Measurements from ENCODE around the gene RAC3. TPM values are rescaled to one million over a fixed set of nuclear protein-coding genes. Genes with fewer than 3 reads are reported as not detected.

RAC3 gene
- total RNA-seq, 1 donor from 2014 or later = 41.3 TPM

GRCh38 chr17:82054351-82055022 is 23.0 kb downstream of the RAC3 start:
- Histone ChIP-seq H3K27me3 (ENCODE audit: insufficient read depth, low read length) (no peaks in the 10 kb centered on the region), H3K4me2 (ENCODE audit: low read length) (no peak overlapping the region), H2AFZ (ENCODE audit: low read depth, low read length) (no peak overlapping the region), H3K9ac (ENCODE audit: low read length) (no peak overlapping the region), H4K20me1 (ENCODE audit: insufficient read depth, low read length) (peaks cover 45% of the 10 kb centered on the region), H3K27ac (ENCODE audit: low read depth, low read length) (no peak overlapping the region), H3K36me3 (ENCODE audit: insufficient read depth, low read length) (peaks cover 3% of the 10 kb centered on the region), H3K4me1 (ENCODE audit: insufficient read depth, low read length) (peaks cover 17% of the 10 kb centered on the region), H3K9me3 (ENCODE audit: insufficient read depth, low read depth, low read length) (no peaks in the 10 kb centered on the region), H3K79me2 (ENCODE audit: insufficient read depth, low read length) (peaks cover 43% of the 10 kb centered on the region), H3K4me3 (ENCODE audit: insufficient read depth, low read depth, low read length) (no peak overlapping the region)
- no peak for DNase-seq (ENCODE audit: low read depth)
- Mint-ChIP-seq H3K4me1 (ENCODE audit: low read depth, unreplicated experiment) (peaks cover 5% of the 10 kb centered on the region), H3K9me3 (ENCODE audit: unreplicated experiment) (no peaks in the 10 kb centered on the region), H3K36me3 (ENCODE audit: low read depth, unreplicated experiment) (no peaks in the 10 kb centered on the region), H3K27me3 (ENCODE audit: low read depth, unreplicated experiment) (no peaks in the 10 kb centered on the region), H3K27ac (ENCODE audit: unreplicated experiment) (no peak overlapping the region), H3K4me3 (ENCODE audit: unreplicated experiment) (no peak overlapping the region)
- FAIRE-seq = no peak
- TF ChIP-seq CTCF (IDR thresholded peaks at IDR 0.05; ENCODE audit: insufficient read depth, low read depth, low read length) (no peak), EZH2 (IDR thresholded peaks at IDR 0.05; ENCODE audit: insufficient read depth, low read length) (no peak)

GRCh38 chr17:82055023-82055964 is 23.8 kb downstream of the RAC3 start:
- Mint-ChIP-seq H3K27ac (ENCODE audit: unreplicated experiment) (no peak overlapping the region), H3K9me3 (ENCODE audit: unreplicated experiment) (no peaks in the 10 kb centered on the region), H3K4me3 (ENCODE audit: unreplicated experiment) (no peak overlapping the region), H3K4me1 (ENCODE audit: low read depth, unreplicated experiment) (peaks cover 5% of the 10 kb centered on the region), H3K27me3 (ENCODE audit: low read depth, unreplicated experiment) (no peaks in the 10 kb centered on the region), H3K36me3 (ENCODE audit: low read depth, unreplicated experiment) (peaks cover 2% of the 10 kb centered on the region)
- Histone ChIP-seq H2AFZ (ENCODE audit: low read depth, low read length) (no peak overlapping the region), H3K4me3 (ENCODE audit: insufficient read depth, low read depth, low read length) (no peak overlapping the region), H3K36me3 (ENCODE audit: insufficient read depth, low read length) (peaks cover 3% of the 10 kb centered on the region), H3K79me2 (ENCODE audit: insufficient read depth, low read length) (peaks cover 42% of the 10 kb centered on the region), H3K27me3 (ENCODE audit: insufficient read depth, low read length) (no peaks in the 10 kb centered on the region), H3K9ac (ENCODE audit: low read length) (no peak overlapping the region), H3K4me2 (ENCODE audit: low read length) (no peak overlapping the region), H4K20me1 (ENCODE audit: insufficient read depth, low read length) (peaks cover 52% of the 10 kb centered on the region), H3K4me1 (ENCODE audit: insufficient read depth, low read length) (peaks cover 16% of the 10 kb centered on the region), H3K9me3 (ENCODE audit: insufficient read depth, low read depth, low read length) (no peaks in the 10 kb centered on the region), H3K27ac (ENCODE audit: low read depth, low read length) (no peak overlapping the region)
- DNase-seq (ENCODE audit: low read depth) = no peak
- no peak for FAIRE-seq
- TF ChIP-seq CTCF (IDR thresholded peaks at IDR 0.05; ENCODE audit: insufficient read depth, low read depth, low read length) = no peak
- TF ChIP-seq EZH2 (IDR thresholded peaks at IDR 0.05; ENCODE audit: insufficient read depth, low read length) = no peak

All from astrocyte (in vitro differentiated cells and primary cell).